Activated effector memory CD4-positive, alpha-beta T cell treated with anti-CD3 and anti-CD28 coated beads, Interleukin-2, amount 50 U/mL, for 16 hours (primary cell): ENCODE measurements around the gene MICAL1.
A peak's percentile ranks its signal among the peaks of the same experiment; 100 is the strongest.
"Not testable (repeated sequence)": the region's sequence is repeated elsewhere in the genome, so short reads cannot be mapped to it uniquely, and the experiment has no call there.

ENCODE experiments used
- DNase-seq: peaks from one replicate; pipeline ENCODE4 v3.0.0-alpha.2; 2020

The MICAL1 gene

DNA sequence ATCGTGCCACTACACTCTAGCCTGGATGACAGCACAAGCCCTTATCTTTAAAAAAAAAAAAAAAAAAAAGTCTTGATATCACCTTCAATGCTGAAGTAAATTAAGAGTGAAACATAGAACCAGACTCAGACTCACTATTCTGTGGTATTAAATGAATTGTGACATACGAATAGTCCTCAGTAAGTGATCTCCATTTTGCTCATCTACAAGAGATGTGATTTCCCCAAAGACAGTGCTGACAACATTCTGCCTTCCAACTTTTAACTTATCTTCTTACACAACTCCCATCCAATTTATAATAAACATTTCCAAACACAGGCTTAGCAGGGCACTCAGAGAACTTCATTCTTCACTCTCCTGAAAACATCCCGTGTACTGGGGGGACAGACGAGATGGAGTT is 19.4 kb upstream of the MICAL1 start:
- no peak for DNase-seq

GRCh38 chr6:109473120-109473519 is 17.5 kb upstream of the MICAL1 start:
- DNase-seq = no peak

DNA sequence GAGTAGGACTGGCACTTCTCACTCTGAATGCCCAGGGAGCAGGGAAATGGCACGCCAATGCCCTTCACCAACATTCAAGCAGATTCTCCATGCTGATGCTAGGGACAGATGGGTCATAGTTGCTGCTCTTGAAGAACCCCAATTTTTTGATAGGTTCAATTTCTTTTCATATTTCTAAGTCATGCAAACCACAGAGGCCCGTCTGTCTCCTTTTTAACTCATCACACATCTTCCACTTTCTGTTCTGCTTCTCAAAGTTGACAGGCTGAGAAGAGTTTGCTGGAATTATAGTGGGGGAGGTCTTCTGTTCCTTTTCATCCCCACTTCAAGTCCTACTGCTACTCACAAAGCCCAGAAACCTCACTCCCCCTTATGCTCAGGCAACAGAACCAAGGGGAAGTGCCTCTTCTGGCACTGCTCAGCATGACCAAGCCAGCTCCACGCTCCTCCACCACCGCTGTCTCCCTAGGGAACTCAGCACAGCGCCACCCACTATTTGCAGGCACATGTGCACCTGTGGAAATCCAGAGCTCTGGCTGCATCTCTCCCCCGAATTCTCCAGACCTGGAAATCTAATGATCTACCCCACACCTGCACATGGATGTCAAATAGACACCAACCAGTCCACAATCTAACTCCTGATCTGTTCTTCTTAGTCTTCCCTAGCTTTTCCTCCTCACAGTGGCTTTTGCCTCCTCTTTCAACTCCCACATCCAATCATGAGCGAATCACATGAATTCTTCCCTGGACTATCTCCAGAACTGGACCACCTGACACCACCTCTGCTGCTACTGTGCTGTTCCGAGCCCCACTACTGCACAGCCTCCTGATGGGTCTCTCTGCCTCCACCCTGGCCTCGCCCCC is 16.8 kb upstream of the MICAL1 start:
- DNase-seq = no peak

DNA sequence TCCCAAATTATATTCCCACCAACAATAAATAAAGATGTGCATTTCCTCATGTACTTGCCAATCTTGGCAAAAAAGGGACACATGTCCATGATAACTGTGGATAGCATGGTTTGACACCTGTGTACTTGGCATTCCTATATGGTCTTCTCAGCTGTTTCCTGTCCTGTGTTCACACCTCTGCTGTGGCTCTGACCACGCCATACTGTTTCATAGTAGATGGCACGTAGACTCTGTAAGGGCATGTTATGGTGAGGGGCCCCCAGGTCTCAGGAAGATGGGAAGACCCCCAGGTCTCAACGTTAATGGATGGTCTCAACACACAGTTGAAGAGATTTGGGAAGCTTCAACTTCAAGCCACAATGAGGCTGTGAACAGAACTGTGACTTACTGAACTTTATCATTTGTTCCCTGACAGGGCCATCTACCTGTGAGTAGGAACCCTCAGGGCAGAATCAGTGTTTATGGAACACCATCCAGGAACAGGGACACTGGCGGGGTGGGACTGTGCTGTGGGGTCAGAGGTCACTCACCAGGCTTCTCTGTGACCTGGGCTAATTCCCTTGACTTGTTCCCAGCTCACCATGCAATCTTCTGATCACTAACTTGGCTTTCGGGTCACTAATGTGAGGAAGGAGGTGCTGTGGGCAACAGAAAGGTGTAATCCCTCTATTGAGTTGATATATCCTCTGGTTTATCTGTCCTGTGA is 15.7 kb upstream of the MICAL1 start:
- no peak for DNase-seq

GRCh38 chr6:109469591-109470189 is 14.1 kb upstream of the MICAL1 start:
- DNase-seq = no peak

GRCh38 chr6:109467696-109468095 is 12.1 kb upstream of the MICAL1 start:
- DNase-seq = no peak

DNA sequence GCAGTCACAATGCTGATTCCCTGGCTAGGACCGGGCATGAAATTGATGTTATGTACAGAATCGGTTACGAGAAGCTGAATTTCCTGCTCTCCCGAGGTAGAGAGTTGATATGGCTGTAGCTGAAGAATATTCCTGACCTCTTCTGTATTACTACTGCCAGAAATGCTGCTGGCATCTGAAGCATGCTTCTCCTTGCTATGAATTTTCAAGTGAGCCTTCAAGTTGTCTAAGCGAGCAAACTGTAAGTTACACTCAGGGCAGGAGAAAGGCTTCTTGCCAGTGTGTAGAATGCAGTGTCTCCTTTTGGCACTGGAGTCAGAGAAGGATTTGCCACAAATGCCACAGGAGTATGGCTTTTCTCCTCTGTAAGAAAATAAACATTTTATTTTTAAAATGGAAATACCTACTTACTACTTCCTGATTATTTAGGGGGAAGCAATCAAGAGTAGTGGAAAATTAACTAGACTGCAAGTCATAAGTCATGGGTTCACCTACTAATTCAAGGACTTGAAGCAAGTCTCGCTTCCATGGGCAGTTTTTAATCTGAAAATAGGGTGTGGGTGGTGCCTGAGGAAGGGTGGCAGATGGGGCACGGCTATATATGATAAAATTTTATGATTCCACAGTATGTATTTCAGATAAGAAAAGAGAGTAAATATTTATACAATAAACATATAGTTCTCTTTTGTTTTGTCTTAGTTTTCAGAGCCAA is 10.8 kb upstream of the MICAL1 start:
- DNase-seq = no peak

DNA sequence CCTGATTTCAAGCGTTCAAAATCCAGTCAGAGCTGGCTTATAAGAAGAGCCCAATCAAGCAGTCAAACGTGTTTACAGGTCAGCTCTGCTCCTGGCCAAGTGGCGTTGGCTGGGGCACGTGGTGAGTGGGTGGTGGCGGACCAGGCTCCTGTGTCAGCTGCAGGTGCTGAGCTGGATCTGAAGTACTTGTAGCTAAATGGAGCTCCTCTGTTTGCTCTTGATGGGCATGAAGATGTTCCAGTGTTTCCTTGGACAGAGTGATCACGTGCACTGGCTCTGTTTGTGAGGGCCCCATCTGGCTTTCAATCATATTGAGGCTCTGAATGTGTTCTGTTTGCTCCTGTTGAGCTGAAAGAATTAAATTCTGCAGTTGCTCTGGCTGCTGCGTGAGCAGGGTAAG is 10.2 kb upstream of the MICAL1 start:
- DNase-seq = no peak

DNA sequence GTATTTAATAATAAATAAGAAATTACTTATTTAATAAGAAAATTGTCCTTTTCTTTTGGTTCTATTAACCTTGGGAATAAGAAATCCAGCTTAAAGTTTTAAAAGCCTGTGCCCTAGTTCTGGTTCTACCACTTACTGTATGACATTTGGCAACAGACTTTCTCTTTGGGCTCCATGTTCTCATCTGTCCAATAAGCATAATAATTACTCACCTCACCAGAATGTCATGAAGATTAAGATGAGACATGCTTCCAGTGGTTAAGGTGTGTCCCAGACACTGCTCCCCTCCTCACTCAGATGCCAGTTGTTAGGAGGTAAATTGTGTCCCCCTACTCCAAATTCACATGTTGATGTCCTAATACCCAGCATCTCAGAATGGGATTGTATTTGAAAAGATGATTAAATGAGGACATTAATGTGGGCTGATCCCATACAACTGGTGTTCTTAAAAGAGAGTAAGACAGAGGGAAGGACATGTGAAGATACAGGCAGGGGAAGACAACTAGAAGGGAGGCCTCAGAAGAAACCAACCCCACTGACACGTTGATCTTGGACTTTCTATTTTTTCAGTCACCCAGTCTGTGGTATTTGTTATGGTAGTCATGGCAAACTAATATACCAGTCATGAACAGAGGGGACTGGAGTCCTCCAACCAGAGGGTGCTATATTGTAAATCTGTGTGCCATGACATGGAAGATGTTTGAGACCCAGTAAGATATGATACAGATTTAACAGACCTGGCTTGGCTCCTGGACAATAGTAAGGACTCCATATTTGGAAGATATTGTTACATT is 6.4 kb upstream of the MICAL1 start:
- no peak for DNase-seq

DNA sequence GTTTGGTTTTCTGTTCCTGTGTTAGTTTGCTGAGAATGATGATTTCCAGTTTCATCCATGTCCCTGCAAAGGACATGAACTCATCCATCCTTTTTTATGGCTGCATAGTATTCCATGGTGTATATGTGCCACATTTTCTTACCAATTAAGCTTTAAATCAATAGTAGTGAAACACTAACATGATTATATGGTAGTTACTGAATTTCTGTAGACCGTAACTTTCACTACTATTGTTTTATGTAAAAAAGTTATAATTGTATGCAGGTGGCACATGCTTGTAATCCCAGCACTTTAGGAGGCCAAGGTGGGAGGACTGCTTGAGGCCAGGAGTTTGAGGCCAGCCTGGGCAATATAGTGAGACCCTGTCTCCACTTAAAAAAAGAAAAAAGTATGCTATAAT is 5.6 kb upstream of the MICAL1 start:
- not testable (repeated sequence) for DNase-seq

- DNase-seq = no peak
Measured at GRCh38 chr6:109460161-109460829, 4.7 kb upstream of the MICAL1 start.

DNA sequence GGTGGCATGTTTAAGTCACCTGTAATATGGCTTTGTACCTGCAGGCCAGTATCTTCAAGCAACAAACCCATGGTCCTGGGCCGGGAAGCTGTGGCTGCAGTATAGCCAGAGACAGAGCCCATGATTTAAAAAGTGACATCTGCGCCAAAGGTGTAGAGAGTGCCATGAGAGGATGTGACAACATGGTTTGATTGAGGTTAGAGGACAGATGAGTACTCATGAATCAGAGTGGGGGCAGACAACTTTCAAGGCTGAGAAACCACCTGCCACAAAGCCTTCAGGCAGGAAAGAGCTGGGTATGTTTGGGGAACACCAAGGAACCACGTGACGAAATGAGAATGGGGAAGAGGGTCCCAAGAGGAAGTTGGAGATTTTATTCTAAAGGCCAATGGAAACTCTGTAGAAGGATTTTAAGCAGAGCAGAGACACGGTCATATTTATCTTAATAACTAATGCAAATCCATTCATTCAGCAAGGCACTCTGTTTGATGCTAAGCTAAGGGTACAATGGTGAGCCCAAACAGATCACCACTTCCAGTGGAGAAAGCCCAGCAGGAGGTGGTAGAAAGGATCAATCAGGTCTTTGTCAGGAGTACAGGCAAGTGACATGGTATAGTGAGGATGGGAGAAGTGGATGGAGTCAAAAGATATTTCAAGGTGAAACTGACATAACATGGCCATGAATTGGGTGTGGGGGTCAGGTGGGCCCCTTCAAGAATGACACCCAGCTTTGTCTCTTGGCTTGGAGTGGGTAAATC is 3.4 kb upstream of the MICAL1 start:
- DNase-seq = peak; percentile 74

DNA sequence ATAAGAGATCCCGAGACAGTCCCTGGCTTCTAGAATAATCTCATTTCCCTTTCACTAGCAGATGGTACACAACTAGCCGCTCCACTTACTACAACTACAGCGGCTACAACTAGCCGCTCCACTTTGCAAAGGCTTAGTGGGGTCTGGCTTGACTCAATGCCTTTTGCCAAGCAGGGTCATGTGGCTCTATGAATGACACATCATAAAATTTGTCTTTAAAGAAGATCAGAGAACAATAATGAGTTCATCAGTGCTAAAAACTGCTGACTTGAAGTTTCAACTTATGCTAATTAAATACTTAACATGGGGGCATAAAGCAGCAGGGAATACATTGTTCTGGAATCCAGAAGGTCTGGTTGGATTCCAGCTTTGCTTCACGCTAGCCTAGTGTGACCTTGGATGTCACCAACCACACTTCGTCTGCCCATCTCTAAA is 2.0 kb upstream of the MICAL1 start:
- DNase-seq = no peak

- no peak for DNase-seq
Measured at GRCh38 chr6:109456710-109457561, 1.4 kb upstream of the MICAL1 start.

DNA sequence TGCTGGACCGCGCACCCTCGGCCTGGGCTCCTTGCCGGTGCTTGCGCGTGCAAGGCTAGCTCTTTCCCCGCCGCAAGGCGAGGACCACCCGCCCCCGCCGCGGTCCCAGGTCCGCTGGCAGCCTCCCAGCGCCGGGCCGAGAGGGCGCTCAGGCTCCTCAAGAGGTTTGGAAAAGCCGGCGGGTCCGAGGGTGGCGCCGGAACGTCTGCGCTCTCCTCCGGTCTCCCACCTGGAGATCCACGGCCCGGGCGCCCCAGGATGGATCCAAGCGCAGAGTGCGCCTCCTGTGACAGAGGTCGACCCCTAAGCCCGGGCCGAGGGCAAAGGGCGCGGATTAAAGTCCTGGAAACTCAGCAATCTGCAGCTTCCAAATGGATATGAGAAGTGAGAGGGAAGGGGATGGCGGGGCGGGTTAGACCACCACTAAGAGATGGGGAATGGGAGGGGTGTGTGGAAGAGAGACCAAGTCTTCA is 575 bp upstream of the MICAL1 start:
- DNase-seq = no peak

DNA sequence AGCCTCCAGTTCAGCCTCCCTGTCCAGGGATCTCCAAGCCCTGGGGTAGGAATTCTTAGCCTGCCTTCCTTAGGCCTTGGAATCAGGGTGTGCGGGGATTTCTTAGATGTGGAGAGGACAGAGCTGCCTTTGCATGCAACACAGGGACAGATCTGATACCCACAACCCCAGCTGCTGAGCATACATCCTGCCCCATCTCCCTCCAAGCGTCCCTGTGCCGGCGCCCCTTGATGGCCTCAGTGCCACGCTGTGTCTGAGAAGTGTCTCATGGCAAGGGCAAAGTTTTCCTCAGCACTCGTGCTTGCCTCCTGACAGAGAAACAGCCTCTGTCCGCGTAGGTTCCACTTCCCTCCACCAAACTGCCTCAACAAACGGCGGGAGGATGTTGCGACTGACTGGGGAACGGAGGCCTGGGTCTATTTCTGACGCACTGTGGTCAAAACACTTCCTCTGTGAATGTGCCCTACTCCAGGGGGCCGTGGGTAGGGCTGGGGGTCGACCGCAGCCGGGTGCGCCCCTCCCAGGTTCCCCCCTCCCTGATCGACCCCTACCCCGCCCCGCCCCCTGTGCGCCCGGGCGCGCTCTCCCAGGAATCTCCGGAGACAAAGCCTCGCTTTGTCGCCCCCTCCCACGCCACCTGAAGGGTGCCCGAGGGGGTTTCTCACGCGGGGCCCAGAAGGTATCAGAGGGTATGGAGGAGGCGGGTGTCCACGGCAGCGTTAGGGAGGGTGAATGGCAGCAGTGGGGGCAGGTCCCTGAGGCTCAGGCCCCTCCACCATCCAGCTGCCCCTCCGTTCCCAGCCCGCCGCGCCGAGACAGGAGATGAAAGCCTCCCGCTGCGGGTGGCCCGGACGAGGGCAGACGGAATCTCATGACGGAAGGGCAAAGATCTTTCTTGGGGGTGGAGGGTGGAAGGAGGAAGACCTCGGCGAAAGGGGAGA is 806 bp downstream of the MICAL1 start:
- DNase-seq = peak; percentile 88

DNA sequence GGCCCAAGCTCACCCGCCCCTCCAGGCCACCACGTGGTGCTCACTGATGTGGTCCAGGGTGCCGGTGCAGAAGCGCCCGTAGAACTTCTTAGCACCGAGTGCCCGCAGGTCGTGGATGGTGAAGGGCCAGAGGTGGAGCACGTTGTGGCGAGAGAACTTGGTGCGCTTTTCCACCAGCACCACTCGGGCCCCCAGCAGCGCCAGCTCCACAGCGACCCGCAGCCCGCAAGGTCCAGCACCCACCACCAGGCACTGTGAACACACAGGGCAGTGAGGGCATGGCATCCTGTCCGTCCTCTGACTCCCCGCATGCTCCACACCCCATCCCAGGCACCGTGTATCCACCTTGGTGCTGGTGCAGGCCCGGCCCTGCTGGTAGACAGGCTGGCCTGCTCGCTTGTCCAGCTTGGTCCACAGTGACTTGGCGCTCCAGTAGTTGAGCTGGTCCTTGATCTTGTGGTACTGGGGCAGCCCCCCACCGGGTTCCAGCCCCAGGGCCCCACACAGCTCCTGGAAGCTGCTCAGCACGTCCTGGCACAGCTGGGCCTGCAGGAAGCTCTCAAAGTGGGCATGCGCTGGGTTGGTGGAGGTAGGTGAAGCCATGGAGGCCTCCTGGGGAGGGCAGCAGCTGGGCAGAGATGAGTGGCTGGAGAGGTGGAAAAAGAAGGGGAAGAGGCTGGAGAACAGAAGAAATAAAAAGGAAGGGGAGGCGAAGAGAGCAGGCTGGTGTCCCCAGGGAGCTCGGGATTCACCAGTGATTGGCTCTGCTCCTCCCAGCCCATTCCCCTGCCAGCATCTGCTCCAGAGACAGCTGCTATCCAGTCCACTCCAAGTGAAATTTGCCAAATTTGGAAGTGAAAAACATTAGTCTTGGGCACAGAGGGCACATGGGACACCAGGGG is 1.7 kb downstream of the MICAL1 start:
- DNase-seq = no peak

DNA sequence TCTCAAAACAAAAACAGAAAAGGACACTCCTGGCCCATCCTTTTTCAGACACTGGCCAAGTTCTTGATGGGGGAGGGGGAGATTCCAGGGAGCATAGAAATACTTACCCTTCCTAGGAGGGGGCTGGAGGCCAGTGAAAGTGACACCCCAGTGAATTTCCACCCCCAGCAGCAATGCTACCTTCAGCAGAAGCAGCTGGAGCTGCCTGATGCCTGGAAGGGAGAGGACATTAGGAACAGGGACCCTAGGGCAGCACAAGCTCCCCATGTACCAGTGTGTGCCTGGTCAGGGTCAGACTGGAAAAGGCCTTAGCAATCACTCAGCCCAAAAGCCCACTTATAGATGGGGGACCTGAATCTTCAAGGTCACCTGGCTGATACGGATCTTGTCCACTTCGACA is 2.4 kb downstream of the MICAL1 start:
- DNase-seq = no peak
